AG09309 (cell line): Measurements from ENCODE around the gene MGAT5B.

Experiments
- DNase-seq: peaks from one replicate; pipeline ENCODE4 v3.0.0-alpha.2; 2010; ENCODE audit warnings: low read depth
- H3K4me3 ChIP-seq: 2 replicates; pipeline ENCODE4 v1.5.1; 2011; ENCODE audit warnings: mild to moderate bottlenecking, low read depth, low read length, moderate library complexity; ENCODE audit not compliant: control insufficient read depth
- CTCF ChIP-seq: IDR thresholded peaks from 2 replicates; pipeline ENCODE4 v1.5.1; 2011; ENCODE audit warnings: mild to moderate bottlenecking, low read depth, low read length, inconsistent platforms; ENCODE audit not compliant: insufficient read depth, control insufficient read depth; ENCODE audit errors: missing control alignments

The MGAT5B gene

GRCh38 chr17:76922084-76922483 lies 53.9 kb downstream of the MGAT5B start:
- DNase-seq: no peak
- no peak overlapping the region for H3K4me3 ChIP-seq
- TF ChIP-seq CTCF: no peak

- H3K4me3 ChIP-seq: no peak overlapping the region
- no peak for DNase-seq
- TF ChIP-seq CTCF: no peak
Observed at GRCh38 chr17:76922967-76923366, 54.8 kb downstream of the MGAT5B start.

- H3K4me3 ChIP-seq: no peak overlapping the region
- DNase-seq: no peak
- no peak for TF ChIP-seq CTCF
Observed at GRCh38 chr17:76923491-76923890, 55.3 kb downstream of the MGAT5B start.

GRCh38 chr17:76924345-76925342 lies 56.4 kb downstream of the MGAT5B start:
- DNase-seq: no peak
- no peak for TF ChIP-seq CTCF
- no peak overlapping the region for H3K4me3 ChIP-seq

- H3K4me3 ChIP-seq: no peak overlapping the region
- DNase-seq: no peak
- TF ChIP-seq CTCF: no peak
Observed at GRCh38 chr17:76925441-76925891, 57.3 kb downstream of the MGAT5B start.

GRCh38 chr17:76926237-76926866 lies 58.1 kb downstream of the MGAT5B start:
- TF ChIP-seq CTCF: no peak
- DNase-seq: no peak
- H3K4me3 ChIP-seq: no peak overlapping the region
